Smooth muscle cell (in vitro differentiated cells): Measurements from ENCODE around the gene CEP162. TPM values are rescaled to one million over a fixed set of nuclear protein-coding genes. Genes with fewer than 3 reads are reported as not detected.

Experiments used
- DNase-seq: peaks from one replicate; lab custom pipeline; 2025; ENCODE audit not compliant: unreplicated experiment; lab: John Stamatoyannopoulos, UW
- H2AFZ ChIP-seq: fragments of 200-600 bp; sonication (generic); 2 replicates; pipeline ENCODE4 v1.6.0; 2016; ENCODE audit warnings: antibody characterized with exemption, low read depth, mild to moderate bottlenecking
- H3F3A ChIP-seq: fragments of 200-600 bp; sonication (generic); 2 replicates; pipeline ENCODE4 v1.6.0; 2017; ENCODE audit warnings: antibody characterized with exemption, low read depth
- H3K27ac ChIP-seq: fragments of 200-600 bp; sonication (generic); 2 replicates; pipeline ENCODE4 v1.5.1; 2016; ENCODE audit warnings: low read depth, mild to moderate bottlenecking
- H3K27me3 ChIP-seq: fragments of 200-600 bp; sonication (generic); 2 replicates; pipeline ENCODE4 v1.6.1; 2016; ENCODE audit warnings: low read depth, mild to moderate bottlenecking
- H3K36me3 ChIP-seq: fragments of 200-600 bp; sonication (generic); 2 replicates; pipeline ENCODE4 v1.5.1; 2016; ENCODE audit warnings: low read depth
- H3K4me1 ChIP-seq: fragments of 200-600 bp; sonication (generic); 2 replicates; pipeline ENCODE4 v1.5.1; 2016; ENCODE audit warnings: low read depth
- H3K4me2 ChIP-seq: fragments of 200-600 bp; sonication (generic); 2 replicates; pipeline ENCODE4 v1.6.0; 2016; ENCODE audit warnings: mild to moderate bottlenecking
- H3K4me3 ChIP-seq: fragments of 200-600 bp; sonication (generic); 2 replicates; pipeline ENCODE4 v1.5.1; 2016; ENCODE audit warnings: mild to moderate bottlenecking
- H3K79me2 ChIP-seq: fragments of 200-600 bp; sonication (generic); 2 replicates; pipeline ENCODE4 v1.6.0; 2016; ENCODE audit warnings: low read depth, mild to moderate bottlenecking
- H3K9ac ChIP-seq: fragments of 200-600 bp; sonication (generic); 2 replicates; pipeline ENCODE4 v1.6.0; 2016; ENCODE audit warnings: low read depth
- H3K9me3 ChIP-seq: fragments of 200-600 bp; sonication (generic); replicated peaks from 2 replicates; pipeline ENCODE4 v1.5.1; 2016; ENCODE audit warnings: low read depth
- H4K20me1 ChIP-seq: fragments of 200-600 bp; sonication (generic); 2 replicates; pipeline ENCODE4 v1.6.0; 2016; ENCODE audit warnings: low read depth
- CTCF ChIP-seq: fragments of 200-600 bp; sonication (generic); IDR thresholded peaks from 2 replicates; pipeline ENCODE4 v1.5.1; 2017; ENCODE audit warnings: borderline replicate concordance, mild to moderate bottlenecking, antibody characterized with exemption; ENCODE audit not compliant: insufficient read depth, poor library complexity, severe bottlenecking
- WGBS: methylation state at CpG from one replicate; pipeline ENCODE4 v1.1.7; 2016; ENCODE audit warnings: low lambda C conversion rate; 5-methylcytosine and 5-hydroxymethylcytosine counted together
- polyA plus RNA-seq: library from polyadenylated mRNA; unstranded; fragments of >200 nt; fragmentation: Nextera tagmentation; extraction: Ambion mirVana; gene quantifications from 2 replicates; pipeline ENCODE4 v1.2.1, GENCODE V29; 2016
- total RNA-seq: library from RNA; depleted of rRNA; stranded (reverse); fragments of >200 nt; gene quantifications from 2 replicates; pipeline ENCODE4 v1.2.3, GENCODE V29; 2014

The CEP162 gene
- total and polyA plus RNA-seq, 2 experiments from 2014 or later, result 4.1 to 8.0 TPM

DNA sequence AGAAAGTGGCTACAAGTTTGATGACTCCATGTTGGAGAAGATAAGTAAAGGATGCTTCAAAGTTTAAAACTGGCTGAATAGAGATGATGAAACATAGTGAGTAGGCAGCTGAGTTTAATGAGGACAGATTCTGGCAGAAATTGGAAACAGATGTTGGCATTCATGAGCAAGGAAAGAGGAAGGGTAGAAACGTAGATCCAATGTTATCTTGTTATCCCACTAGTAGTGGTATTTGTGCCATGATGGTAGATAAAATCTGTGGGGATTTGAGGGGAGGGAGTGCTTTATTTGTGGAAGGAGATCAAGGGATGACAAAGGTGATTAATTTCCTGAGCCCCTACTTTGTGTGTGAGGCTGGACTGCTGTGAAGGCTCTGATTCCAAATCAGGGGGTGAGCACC is 124.4 kb downstream of the CEP162 start:
- no peak overlapping the region for H3K4me3 ChIP-seq
- no peaks in the 10 kb centered on the region for H3F3A ChIP-seq
- no peaks in the 10 kb centered on the region for H3K27me3 ChIP-seq
- no peak overlapping the region for H3K4me2 ChIP-seq
- H3K9ac ChIP-seq, result no peak overlapping the region
- H3K27ac ChIP-seq, result no peak overlapping the region
- DNase-seq, result no peak
- no peak overlapping the region for H2AFZ ChIP-seq
- H4K20me1 ChIP-seq, result no peaks in the 10 kb centered on the region
- 8% methylated on average over 1 of the region's 1 CpG for WGBS
- no peaks in the 10 kb centered on the region for H3K9me3 ChIP-seq
- H3K79me2 ChIP-seq, result no peaks in the 10 kb centered on the region
- no peaks in the 10 kb centered on the region for H3K4me1 ChIP-seq
- no peaks in the 10 kb centered on the region for H3K36me3 ChIP-seq
- no peak for TF ChIP-seq CTCF

- H3K4me3 ChIP-seq, result no peak overlapping the region
- H2AFZ ChIP-seq, result no peak overlapping the region
- H3K4me2 ChIP-seq, result no peak overlapping the region
- no peak overlapping the region for H3K27ac ChIP-seq
- H3K27me3 ChIP-seq, result no peaks in the 10 kb centered on the region
- no peak for DNase-seq
- H3K79me2 ChIP-seq, result no peaks in the 10 kb centered on the region
- no peaks in the 10 kb centered on the region for H3K9me3 ChIP-seq
- no peaks in the 10 kb centered on the region for H3F3A ChIP-seq
- TF ChIP-seq CTCF, result no peak
- no peak overlapping the region for H3K9ac ChIP-seq
- no peaks in the 10 kb centered on the region for H3K4me1 ChIP-seq
- no peaks in the 10 kb centered on the region for H4K20me1 ChIP-seq
- no peaks in the 10 kb centered on the region for H3K36me3 ChIP-seq
These were observed 132.3 kb downstream of the CEP162 start for GRCh38 chr6:84095156-84095555.

GRCh38 chr6:84093441-84094435 is 133.7 kb downstream of the CEP162 start:
- Histone ChIP-seq H3K36me3 (no peaks in the 10 kb centered on the region), H3K4me3 (no peak overlapping the region), H3F3A (no peaks in the 10 kb centered on the region), H3K4me1 (no peaks in the 10 kb centered on the region), H3K27me3 (no peaks in the 10 kb centered on the region), H2AFZ (no peak overlapping the region), H3K4me2 (no peak overlapping the region), H3K9ac (no peak overlapping the region), H4K20me1 (no peaks in the 10 kb centered on the region), H3K9me3 (no peaks in the 10 kb centered on the region), H3K27ac (no peak overlapping the region), H3K79me2 (no peaks in the 10 kb centered on the region)
- no peak for TF ChIP-seq CTCF
- DNase-seq, result no peak
- 58% methylated on average over 4 of the region's 4 CpGs for WGBS
